Activated CD8-positive, alpha-beta memory T cell treated with anti-CD3 and anti-CD28 coated beads for 1 hour (primary cell): ENCODE results near the gene INSC.

Experiments
- DNase-seq, 2 donors: peaks; one replicate each; pipeline ENCODE4 v3.0.0-alpha.2; 2020; ENCODE audit warnings: low read depth in 1 of 2; ENCODE audit errors: extremely low read depth in 1 of 2

INSC gene

DNA sequence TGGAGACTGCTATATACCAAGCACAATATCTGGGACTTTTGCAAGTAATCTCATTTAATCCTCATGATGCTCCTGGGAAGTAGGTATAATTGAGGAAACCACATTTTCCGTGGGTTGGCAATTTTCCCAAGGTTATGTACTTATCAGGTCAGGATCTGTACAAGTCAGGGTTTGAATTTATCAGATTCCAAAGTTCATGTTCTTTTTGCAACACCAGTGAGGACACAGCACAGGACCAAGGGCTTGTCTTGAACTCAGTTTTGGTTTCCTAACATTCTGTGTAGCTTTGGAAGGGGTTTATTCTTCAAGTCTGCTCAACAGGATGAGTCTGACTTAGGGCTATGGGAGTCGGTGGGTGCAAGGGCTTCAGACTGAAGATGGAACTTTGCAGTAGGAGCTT lies 30.4 kb downstream of the INSC start:
- DNase-seq = no peak

DNA sequence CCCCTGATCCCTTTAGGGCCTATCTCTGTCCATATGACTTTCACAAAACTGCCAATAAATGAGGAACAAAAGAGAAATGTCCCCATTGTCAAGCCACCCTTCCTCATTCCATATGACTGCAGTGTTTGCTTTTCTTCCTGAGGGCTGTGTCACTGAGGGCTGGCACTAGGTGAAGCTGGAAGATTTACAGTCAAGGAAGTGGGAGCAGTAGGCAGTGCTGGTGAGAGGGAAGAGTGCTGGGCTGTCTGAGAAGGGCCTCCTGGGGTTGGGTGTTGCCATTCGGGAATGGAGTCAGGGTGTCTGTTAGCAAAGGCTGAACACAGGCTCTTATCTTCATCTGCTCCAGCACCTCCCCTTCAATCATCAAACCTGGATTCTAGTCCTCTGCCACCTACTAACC lies 30.9 kb downstream of the INSC start:
- no peak for DNase-seq

- no peak for DNase-seq
These were observed 31.7 kb downstream of the INSC start for GRCh38 chr11:15146271-15147003.

GRCh38 chr11:15148169-15148568 lies 33.4 kb downstream of the INSC start:
- DNase-seq = no peak

GRCh38 chr11:15149050-15149449 lies 34.3 kb downstream of the INSC start:
- DNase-seq = no peak

- no peak for DNase-seq
These were observed 35.8 kb downstream of the INSC start for GRCh38 chr11:15150507-15150906.

DNA sequence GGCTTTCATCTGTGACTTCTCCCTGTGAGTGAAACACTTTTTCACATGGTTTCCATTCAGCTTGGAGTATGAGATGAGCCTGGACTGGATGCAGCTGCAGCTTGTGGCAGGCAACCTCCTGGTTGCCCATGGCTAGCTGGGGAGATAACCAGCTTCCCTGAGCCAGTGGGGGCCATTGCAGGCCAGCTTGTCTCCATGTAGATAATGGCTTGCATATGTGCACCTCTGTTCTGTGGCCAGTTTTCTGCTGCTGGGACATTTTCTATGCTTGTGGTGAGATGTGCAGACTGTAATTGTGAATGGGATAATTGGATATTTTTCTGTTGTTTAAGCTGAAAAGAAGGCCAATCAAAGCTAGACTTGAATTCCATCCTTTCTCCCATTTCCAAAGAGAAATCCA lies 38.5 kb downstream of the INSC start:
- no peak for DNase-seq

DNA sequence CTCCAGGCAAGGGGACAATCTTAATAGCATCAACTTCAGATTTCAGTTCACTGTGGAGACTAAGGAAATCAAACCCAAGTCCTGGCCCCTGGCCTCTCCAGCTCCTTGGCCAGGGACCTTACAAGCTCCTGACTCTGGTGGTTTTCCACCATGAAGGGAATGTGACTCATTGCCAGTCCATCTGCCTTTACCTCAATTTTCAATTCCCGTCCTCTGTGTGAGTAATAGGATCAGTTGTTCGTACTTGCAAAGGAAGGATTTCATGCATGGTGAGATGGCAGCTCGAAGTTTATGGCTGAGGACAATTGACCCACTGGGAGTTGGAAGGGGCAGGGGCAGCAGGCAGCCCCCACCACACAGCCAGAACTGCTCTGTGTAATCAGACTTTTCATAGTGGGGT lies 42.5 kb downstream of the INSC start:
- no peak for DNase-seq

GRCh38 chr11:15157606-15158137 lies 42.9 kb downstream of the INSC start:
- DNase-seq = no peak

- DNase-seq = no peak
These were observed 43.8 kb downstream of the INSC start for GRCh38 chr11:15158351-15159015.

GRCh38 chr11:15159085-15159484 lies 44.4 kb downstream of the INSC start:
- DNase-seq = no peak

- no peak for DNase-seq
These were observed 47.1 kb downstream of the INSC start for GRCh38 chr11:15161790-15162189.

- DNase-seq = no peak
These were observed 48.4 kb downstream of the INSC start for GRCh38 chr11:15163136-15163535.

DNA sequence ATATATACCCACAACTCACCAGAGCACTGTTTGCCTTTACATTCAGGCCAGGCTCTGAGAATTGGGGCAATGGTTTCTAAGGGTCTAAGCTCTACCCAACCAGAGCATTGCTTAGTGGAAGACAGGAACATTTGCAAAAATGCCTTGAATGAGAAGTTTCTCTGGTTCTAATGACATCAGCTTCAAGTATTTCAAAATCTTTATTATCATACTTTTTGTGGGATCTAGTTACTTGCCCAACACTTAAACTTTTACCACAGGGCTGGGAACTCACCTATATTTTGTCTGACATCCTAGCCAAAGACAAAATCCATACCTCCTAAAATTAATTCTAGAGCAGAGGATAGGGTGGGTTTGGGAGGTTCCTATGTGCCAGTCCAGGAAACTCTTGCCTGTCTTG lies 51.5 kb downstream of the INSC start:
- no peak for DNase-seq

DNA sequence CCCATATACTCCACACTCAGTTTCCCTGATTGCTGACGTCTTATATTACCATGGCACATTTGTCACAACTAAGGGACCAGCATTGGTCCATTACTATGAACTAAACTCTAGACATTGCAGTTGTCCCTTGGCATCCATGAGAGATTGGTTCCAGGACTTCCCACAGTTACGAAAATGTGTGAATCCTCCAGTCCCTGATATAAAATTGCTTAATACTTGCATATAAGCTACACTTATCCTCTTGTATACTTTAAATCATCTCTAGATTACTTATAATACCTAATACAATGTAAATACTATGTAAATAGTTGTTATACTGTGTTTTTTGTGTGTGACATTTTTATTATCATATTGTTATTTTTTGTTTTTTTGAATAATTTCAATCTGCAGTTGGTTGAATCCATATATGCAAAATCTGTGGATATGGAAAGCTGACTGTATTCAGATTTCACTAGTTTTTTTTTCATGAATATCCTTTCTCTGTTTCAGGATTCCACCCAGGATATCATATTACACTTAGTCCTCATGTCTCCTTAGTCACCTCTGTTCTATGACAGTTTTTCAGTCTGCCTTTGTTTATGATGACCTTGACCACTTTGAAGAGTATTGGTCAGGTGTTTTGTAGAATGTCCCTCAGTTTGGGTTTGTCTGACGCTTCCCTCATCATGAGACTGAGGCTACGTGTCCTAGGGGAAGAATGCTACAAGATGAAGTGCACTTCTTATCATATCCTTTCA lies 55.3 kb downstream of the INSC start:
- no peak for DNase-seq

DNA sequence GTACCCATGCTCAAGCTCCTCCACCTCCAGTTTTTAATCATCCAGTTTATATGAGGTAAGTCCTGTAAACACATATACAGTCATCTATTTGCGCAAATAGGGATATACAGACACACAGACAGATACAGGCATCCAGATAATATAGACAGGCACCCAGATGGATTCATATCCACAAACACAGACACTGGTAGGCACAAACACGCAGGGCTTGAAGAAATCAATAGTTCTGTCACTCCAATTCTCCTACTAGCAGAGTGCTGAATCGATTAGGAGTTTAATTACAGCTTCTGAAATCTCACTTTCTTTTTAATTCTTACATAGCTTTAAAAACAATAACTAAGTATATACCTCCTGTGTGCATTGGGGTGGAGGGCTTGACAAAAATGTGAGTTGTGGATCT lies 56.0 kb downstream of the INSC start:
- no peak for DNase-seq

DNA sequence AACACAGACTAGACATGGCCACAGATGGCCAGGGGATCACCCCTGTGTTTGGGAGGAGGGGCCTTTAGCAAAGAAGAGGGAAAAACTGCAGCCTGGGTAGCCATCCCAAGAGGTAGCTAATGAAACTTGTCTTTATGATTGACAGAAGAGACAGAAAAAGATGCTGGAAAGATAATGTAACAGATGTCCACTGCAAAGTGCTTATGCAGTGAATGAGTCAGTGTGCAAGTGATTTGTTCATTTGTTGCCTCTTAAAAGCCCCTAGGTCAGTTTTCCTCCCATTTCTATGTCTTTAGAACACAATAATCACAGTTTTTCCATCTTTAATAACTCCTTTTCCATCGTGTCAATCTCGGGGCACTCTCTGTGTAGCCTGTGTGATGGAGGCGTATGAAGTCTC lies 57.2 kb downstream of the INSC start:
- DNase-seq = no peak

DNA sequence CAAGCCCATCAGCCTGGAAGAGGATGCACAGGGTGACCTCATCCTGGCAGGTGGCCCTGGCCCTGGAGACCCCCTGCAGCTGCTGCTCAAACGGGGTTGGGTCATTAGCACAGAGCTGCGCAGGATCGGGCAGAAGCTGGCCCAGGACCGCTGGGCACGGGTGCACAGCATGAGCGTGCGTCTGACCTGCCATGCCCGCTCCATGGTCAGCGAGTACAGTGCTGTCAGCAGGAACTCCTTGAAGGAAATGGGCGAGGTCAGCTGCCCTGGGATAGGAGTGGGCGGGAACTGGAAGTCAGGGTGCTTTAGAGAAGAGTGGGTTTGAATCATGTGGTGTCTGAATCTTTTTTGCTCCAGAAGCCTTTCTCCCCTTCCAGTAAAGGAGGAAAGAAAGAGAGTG lies 61.1 kb downstream of the INSC start:
- DNase-seq = no peak

DNA sequence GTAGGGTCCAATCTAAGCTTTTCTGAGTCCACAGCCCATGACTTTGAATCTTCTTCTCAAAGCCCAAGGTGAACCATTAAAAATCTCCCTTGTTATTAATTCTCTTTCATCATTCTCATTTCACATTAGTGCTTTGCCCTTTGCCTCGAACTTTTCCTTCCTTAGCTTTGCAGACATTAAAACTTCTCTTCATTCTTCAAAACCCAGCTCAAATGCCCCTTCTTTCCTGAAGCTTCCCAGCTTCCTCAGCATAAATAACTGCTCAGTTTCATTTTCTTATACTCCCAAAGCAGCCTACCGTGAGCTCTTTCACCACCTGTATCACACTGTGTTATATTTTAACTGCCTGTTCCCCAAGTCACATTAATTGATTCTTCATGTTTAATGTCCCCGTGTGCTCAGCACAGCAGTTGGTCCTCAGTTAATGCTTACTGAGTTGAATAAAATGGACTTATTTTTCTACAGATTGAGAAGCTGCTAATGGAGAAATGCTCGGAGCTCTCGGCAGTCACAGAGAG lies 62.0 kb downstream of the INSC start:
- no peak for DNase-seq

DNA sequence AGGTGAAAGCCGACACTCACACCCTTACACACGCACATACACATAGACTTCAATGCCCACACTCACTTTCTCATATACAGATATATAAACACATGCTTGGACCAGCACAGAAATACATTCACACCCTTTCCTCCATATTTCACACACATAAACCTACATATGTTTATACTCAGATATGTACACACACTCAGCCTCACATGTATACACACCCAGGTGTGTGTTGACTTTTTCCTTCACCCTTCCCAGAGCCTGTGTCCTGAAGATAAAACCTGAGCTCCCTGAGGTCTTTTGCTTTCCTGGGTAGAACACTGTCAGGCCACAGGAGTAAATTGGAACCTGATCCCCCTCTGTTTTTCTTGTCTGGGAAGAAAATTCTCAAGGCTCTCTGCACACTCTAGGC lies 62.8 kb downstream of the INSC start:
- DNase-seq = no peak

DNA sequence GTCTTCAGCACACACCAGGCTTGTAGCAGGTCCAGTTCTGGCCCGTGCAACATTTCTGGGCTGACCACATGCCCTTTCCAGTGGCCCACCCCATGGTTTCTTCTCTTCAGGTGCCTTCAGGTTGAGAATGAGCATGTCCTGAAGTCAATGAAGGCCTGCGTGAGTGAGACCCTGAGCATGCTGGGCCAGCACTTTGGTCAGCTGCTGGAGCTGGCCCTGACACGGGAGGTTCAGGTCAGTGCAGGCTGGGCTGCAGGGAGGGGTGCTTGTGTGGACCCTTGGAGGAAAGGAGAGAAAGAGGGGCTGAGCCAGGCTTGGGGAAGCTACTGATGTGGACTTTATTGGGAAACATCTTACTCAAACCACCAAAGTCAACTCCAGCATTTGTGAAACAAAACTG lies 63.5 kb downstream of the INSC start:
- DNase-seq = no peak

- no peak for DNase-seq
These were observed 64.4 kb downstream of the INSC start for GRCh38 chr11:15179167-15179566.
